Measurements from ENCODE around the gene LFNG. TPM values are rescaled to one million over a fixed set of nuclear protein-coding genes. Genes with fewer than 3 reads are reported as not detected.

Gene LFNG
- total RNA-seq, 1 experiment from 2014 or later: 21.3 TPM

GRCh38 chr7:2494191-2495130 lies 25.1 kb upstream of the LFNG start:
- no peaks in the 10 kb centered on the region for H3K9me3 ChIP-seq (ENCODE audit: insufficient read depth, low read depth)
- TF ChIP-seq, protein P1, sequence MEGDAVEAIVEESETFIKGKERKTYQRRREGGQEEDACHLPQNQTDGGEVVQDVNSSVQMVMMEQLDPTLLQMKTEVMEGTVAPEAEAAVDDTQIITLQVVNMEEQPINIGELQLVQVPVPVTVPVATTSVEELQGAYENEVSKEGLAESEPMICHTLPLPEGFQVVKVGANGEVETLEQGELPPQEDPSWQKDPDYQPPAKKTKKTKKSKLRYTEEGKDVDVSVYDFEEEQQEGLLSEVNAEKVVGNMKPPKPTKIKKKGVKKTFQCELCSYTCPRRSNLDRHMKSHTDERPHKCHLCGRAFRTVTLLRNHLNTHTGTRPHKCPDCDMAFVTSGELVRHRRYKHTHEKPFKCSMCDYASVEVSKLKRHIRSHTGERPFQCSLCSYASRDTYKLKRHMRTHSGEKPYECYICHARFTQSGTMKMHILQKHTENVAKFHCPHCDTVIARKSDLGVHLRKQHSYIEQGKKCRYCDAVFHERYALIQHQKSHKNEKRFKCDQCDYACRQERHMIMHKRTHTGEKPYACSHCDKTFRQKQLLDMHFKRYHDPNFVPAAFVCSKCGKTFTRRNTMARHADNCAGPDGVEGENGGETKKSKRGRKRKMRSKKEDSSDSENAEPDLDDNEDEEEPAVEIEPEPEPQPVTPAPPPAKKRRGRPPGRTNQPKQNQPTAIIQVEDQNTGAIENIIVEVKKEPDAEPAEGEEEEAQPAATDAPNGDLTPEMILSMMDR (conservative IDR thresholded peaks at IDR 0.05): no peak
- TF ChIP-seq EZH2 (IDR thresholded peaks at IDR 0.05; ENCODE audit: low read depth): no peak
- POLR2A ChIA-PET (ENCODE audit: unreplicated experiment): no interaction called here
- no peaks in the 10 kb centered on the region for H3K9me2 ChIP-seq (ENCODE audit: insufficient read depth)
- peaks cover 12% of the 10 kb centered on the region; the same call in 1 of the 2 replicates for H3K4me1 ChIP-seq (replicated peaks; ENCODE audit: insufficient read depth)
- peaks cover 31% of the 10 kb centered on the region for H3K27me3 ChIP-seq (ENCODE audit: insufficient read depth, low read depth)
- no peaks in the 10 kb centered on the region for H3K79me2 ChIP-seq (ENCODE audit: low read depth)
- BruUV-seq (replicated peaks): no TSS peak
- no peak overlapping the region for H3K4me3 ChIP-seq
- no peak overlapping the region for H3K4me2 ChIP-seq
- no peak overlapping the region for H2AFZ ChIP-seq
- no peak overlapping the region for H3K27ac ChIP-seq
- H4K20me1 ChIP-seq (ENCODE audit: insufficient read depth): 0 out of 2 replicates have a peak, but pooled peaks cover 4% of the 10 kb centered on the region
- CTCF ChIA-PET: interaction anchor here (0.6 kb wide), 1 partner anchor 130 kb away, joined by 4 read pairs; no protein-coding TSS in a partner anchor
- no peak for DNase-seq
- H3F3A ChIP-seq (ENCODE audit: insufficient read depth, low read depth): no peaks in the 10 kb centered on the region; the same call in 1 of the 2 replicates
- no peaks in the 10 kb centered on the region for H3K36me3 ChIP-seq (ENCODE audit: low read depth)
- intact Hi-C loops (cut with micrococcal nuclease; ENCODE audit: unreplicated experiment): no loop called here

DNA sequence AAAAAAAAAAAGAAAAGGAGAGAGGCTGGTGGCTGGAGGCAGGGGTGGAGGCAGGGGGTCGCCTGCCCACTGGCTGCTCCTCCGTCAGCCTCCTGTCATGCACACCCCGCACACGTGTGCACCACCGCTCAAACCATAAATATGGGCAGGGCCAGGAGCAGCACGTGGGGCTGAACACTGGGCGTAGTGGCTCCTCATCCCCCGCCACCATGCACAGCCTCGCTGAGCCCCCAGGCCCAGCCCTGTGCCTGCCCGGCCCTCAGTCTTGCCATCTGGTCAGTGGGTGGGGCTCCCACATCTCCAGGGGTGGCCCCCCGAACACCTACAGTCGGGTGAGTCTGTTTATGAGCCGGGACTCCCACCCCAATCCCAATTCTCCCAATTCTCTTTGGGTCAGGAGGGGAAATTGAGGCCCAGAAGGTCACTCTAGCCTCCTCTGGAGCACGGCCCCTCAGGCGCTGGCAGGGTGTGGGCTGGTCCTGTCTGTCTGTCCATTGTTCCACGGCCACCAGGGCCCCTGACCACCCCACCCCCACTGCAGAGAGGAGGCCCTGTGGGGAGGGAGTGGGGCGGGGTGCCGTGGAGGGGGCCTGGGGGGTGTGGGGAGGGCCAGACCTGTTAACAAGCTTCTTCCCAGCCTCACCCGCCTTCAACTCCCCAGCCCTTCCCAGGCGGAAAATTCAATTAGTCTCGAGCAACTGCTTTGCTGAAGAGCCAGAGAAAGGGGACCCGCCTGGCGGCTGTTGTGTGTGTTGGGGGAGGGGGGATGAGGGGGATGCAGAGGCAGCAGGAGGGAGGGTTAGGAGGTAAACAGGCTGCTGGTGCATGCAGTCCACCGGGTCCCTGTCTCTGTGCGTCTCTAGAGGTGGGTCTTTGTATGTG lies 23.9 kb upstream of the LFNG start:
- intact Hi-C loops (cut with micrococcal nuclease; ENCODE audit: unreplicated experiment): no loop called here
- TF ChIP-seq EZH2 (IDR thresholded peaks at IDR 0.05; ENCODE audit: low read depth): no peak
- TF ChIP-seq, protein P1 (conservative IDR thresholded peaks at IDR 0.05): no peak
- Histone ChIP-seq H3K9me3 (ENCODE audit: insufficient read depth, low read depth) (no peaks in the 10 kb centered on the region), H2AFZ (no peak overlapping the region), H3K27ac (no peak overlapping the region), H3K36me3 (ENCODE audit: low read depth) (no peaks in the 10 kb centered on the region), H3F3A (ENCODE audit: insufficient read depth, low read depth) (peaks cover under 1% of the 10 kb centered on the region; the same call in 1 of the 2 replicates), H3K27me3 (ENCODE audit: insufficient read depth, low read depth) (peaks cover 31% of the 10 kb centered on the region), H3K79me2 (ENCODE audit: low read depth) (no peaks in the 10 kb centered on the region), H3K4me1 (replicated peaks; ENCODE audit: insufficient read depth) (peaks cover 12% of the 10 kb centered on the region; the same call in 1 of the 2 replicates), H3K4me3 (no peak overlapping the region), H4K20me1 (ENCODE audit: insufficient read depth) (0 out of 2 replicates have a peak, but pooled peaks cover 4% of the 10 kb centered on the region), H3K4me2 (no peak overlapping the region), H3K9me2 (ENCODE audit: insufficient read depth) (no peaks in the 10 kb centered on the region)
- POLR2A ChIA-PET (ENCODE audit: unreplicated experiment): no interaction called here
- no peak for DNase-seq
- no TSS peak for BruUV-seq (replicated peaks)
- CTCF ChIA-PET: interaction anchor here (0.6 kb wide), 1 partner anchor 131 kb away, joined by 4 read pairs; no protein-coding TSS in a partner anchor

DNA sequence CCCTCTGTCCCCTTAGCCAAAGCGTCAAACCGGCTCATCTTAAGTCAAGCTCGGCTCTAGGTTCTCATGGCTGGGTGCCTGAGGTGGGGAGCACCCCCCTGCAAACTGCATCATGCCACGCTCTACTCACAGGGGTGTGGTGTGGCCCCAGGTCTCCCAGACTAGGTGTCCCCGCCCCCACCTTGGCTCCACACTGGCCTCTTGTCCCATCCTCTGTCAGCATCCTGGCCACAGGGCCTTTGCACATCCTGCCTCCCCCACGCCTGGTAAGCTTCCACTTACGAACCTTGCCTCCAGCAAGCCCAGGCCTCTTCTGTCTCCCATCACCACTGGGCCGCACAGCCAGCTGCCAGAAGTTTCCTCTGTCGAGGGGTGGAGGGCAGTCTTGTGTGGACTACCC lies 23.2 kb upstream of the LFNG start:
- no peaks in the 10 kb centered on the region for H3K9me3 ChIP-seq (ENCODE audit: insufficient read depth, low read depth)
- DNase-seq: no peak
- H3K36me3 ChIP-seq (ENCODE audit: low read depth): no peaks in the 10 kb centered on the region
- peaks cover 31% of the 10 kb centered on the region for H3K27me3 ChIP-seq (ENCODE audit: insufficient read depth, low read depth)
- ChIA-PET POLR2A (ENCODE audit: unreplicated experiment) (no interaction called here), CTCF (no interaction called here)
- 0 out of 2 replicates have a peak, but pooled peaks cover 4% of the 10 kb centered on the region for H4K20me1 ChIP-seq (ENCODE audit: insufficient read depth)
- H3K9me2 ChIP-seq (ENCODE audit: insufficient read depth): no peaks in the 10 kb centered on the region
- H2AFZ ChIP-seq: no peak overlapping the region
- H3K79me2 ChIP-seq (ENCODE audit: low read depth): no peaks in the 10 kb centered on the region
- TF ChIP-seq, protein P1 (conservative IDR thresholded peaks at IDR 0.05): no peak
- no peak for TF ChIP-seq EZH2 (IDR thresholded peaks at IDR 0.05; ENCODE audit: low read depth)
- no peak overlapping the region for H3K4me2 ChIP-seq
- H3K27ac ChIP-seq: no peak overlapping the region
- no peak overlapping the region for H3K4me3 ChIP-seq
- H3K4me1 ChIP-seq (replicated peaks; ENCODE audit: insufficient read depth): peaks cover 12% of the 10 kb centered on the region; the same call in 1 of the 2 replicates
- BruUV-seq (replicated peaks): no TSS peak
- intact Hi-C loops (cut with micrococcal nuclease; ENCODE audit: unreplicated experiment): no loop called here
- peaks cover 5% of the 10 kb centered on the region; the same call in 1 of the 2 replicates for H3F3A ChIP-seq (ENCODE audit: insufficient read depth, low read depth)
